22Rv1 (cell line): ENCODE measurements around the gene DHRSX.

Experiments used
- H3K27ac ChIP-seq: fragments of 450-650 bp; 2 replicates; pipeline ENCODE4 v1.5.1; 2017
- ZFX ChIP-seq: fragments of 450-650 bp; IDR thresholded peaks from 2 replicates; pipeline ENCODE4 v1.6.1; 2017; ENCODE audit warnings: antibody characterized with exemption, borderline replicate concordance
- TF ChIP-seq, protein P1 (sequence below): fragments of 450-650 bp; IDR thresholded peaks from 2 replicates; pipeline ENCODE4 v1.5.1; 2017; ENCODE audit warnings: mild to moderate bottlenecking

DHRSX gene

DNA sequence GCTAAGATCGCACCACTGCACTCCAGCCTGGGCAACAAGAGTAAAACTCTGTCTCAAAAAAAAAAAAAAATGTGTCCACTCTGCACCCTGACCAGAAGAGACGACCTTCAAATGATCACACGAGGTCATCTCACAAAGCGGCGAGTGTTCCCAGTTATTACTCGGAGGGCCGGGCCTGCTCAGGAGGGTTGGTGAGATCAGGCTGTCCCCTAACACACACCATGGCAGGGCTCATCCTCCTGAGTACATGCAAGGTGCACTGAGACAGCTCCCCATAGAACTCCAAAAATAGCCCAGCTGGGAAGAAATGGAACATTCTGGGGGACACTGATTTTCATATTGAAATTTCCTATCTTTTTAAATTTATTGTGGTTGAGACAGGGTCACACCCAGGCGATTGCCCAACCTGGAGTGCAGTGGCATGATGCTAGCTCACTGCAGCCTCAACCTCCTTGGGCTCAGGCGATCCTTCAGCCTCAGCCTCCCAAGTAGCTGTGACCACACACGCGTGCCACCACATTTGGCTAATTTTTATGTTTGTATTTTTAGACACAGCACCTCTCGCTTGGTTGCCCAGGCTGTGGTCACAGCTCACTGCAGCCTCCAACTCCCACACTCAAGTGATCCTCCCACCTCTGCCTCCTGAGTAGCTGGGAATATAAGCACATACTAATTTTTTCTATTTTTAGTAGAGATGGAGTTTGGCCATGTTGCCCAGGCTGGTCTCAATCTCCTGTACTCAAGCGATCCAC, 51.5 kb downstream of the DHRSX start:
- no peak for TF ChIP-seq ZFX
- TF ChIP-seq, protein P1, sequence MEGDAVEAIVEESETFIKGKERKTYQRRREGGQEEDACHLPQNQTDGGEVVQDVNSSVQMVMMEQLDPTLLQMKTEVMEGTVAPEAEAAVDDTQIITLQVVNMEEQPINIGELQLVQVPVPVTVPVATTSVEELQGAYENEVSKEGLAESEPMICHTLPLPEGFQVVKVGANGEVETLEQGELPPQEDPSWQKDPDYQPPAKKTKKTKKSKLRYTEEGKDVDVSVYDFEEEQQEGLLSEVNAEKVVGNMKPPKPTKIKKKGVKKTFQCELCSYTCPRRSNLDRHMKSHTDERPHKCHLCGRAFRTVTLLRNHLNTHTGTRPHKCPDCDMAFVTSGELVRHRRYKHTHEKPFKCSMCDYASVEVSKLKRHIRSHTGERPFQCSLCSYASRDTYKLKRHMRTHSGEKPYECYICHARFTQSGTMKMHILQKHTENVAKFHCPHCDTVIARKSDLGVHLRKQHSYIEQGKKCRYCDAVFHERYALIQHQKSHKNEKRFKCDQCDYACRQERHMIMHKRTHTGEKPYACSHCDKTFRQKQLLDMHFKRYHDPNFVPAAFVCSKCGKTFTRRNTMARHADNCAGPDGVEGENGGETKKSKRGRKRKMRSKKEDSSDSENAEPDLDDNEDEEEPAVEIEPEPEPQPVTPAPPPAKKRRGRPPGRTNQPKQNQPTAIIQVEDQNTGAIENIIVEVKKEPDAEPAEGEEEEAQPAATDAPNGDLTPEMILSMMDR: no peak
- no peak overlapping the region for H3K27ac ChIP-seq

DNA sequence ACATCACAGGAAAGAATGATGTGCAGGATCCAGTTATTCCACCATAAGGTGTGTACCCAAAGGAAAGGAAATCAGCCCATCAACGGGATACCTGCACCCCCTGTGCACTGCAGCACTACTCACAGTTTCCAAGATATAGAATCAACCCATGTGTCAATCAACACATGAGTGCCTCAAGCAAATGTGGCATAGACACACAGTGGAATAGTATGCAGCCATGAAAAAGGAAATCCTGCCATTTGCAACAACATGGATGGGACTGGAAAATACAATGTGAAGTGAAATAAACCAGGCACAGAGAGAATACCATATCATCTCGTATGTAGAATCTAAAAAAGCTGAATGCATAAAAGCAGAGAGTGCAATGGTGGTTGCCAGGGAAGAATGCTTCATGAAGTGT, 53.3 kb downstream of the DHRSX start:
- no peak overlapping the region for H3K27ac ChIP-seq

DNA sequence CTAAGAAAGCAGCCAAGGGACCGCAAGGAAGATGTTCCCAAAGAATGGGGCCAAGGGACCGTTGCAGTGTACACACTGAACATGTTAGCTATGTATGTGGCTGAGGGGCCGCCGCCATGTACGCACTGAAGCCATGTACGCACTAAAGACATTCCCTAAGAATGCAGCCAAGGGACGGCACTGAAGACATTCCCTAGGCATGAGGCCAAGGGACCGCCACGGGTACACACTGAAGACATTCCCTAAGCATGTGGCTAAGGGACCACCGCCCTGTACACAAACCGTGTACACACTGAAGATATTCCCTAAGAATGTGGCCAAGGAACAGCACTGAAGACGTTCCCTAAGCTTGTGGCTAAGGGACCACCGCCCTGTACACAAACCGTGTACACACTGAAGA, 54.0 kb downstream of the DHRSX start:
- H3K27ac ChIP-seq: no peak overlapping the region
- TF ChIP-seq, protein P1: no peak
- no peak for TF ChIP-seq ZFX

More for the DNA sequence above, 53.3 kb downstream of the DHRSX start:
- TF ChIP-seq, protein P1: no peak
- no peak for TF ChIP-seq ZFX

DNA sequence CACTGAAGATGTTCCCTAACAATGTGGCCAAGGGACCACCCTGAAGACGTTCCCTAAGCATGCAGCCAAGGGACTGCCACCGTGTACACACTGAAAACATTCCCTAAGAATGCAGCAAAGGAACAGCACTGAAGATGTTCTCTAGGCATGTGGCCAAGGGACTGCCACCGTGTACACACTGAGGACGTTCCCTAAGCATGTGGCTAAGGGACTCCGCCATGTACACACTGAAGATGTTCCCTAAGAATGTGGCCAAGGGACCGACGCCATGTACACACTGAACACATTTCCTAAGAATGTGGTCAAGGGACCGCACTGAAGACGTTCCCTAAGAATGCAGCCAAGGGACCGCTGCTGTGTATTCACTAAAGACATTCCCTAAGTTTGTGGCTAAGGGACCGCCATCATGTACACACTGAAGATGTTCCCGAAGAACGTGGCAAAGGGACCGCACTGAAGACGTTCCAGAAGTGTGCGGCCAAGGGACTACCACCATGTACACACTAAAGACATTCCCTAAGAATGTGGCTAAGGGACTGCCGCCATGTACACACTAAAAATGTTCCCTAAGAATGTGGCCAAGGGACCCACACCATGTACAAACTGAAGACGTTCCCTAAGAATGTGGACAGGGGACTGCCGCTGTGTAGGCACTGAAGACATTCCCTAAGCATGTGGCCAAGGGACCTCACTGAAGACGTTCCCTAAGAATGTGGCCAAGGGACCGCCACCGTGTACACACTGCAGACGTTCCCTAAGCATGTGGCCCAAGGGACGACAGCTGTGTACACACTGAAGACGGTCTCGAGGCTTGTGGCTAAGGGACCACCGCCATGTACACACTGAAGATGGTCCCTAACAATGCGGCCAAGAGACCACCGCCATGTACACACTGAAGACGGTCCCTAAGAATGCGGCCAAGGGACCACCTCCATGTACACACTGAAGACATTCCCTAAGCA, 54.8 kb downstream of the DHRSX start:
- no peak overlapping the region for H3K27ac ChIP-seq
- no peak for TF ChIP-seq ZFX
- TF ChIP-seq, protein P1: no peak

DNA sequence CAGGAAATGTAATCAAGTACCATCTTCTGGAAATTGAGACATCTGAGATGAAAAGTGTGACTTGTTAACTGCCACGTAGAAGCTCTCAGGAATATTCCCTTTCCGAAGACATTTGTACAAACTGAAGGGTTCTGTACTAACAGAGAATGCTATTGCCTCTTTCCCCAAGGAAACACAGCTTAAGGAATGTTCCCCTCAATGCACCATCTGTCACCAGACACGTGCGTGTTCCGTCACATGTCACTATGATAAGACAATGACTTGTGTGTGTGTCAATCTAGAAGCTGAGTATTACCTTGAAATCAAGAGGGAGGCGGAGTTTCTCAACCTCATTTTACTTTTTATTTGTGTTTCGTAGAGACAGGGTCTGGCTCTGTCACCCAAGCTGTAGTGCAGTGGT, 58.1 kb downstream of the DHRSX start:
- TF ChIP-seq, protein P1: no peak
- no peak overlapping the region for H3K27ac ChIP-seq

DNA sequence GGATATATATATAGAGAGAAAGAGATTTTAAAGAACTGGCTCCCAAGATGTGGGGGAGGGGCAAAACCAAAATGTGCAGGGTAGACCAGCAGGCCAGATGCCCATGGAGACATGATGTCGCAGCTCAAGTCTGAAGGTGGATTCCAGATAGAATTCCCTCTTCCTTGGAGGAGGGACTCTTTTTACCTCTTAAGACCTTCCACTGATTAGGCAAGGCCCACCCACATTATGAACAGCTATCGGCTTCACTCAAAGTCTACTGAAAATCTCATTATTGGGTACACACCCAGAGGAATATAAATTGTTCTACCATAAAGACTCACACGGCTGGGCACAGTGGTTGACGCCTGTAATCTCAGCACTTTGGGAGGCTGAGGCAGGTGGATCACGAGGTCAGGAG, 59.3 kb downstream of the DHRSX start:
- no peak overlapping the region for H3K27ac ChIP-seq
- TF ChIP-seq, protein P1: no peak
- no peak for TF ChIP-seq ZFX

DNA sequence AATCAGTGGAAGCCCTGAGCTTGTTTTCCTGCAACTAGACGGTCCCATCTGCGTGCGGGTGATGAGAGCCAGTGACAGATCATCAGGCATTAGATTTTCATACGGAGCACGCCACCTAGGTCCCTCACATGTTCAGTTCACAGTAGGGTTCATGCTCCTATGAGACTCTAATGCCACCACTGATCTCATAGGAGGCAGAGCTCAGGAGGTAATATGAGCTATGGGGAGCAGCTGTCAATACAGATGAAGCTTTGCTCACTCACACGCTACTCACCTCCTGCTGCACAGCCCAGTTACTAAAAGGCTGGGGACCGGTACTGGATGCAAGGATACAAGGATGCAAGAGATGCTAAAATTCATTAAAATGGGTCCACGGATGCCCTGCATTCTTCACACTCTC, 61.2 kb downstream of the DHRSX start:
- TF ChIP-seq ZFX: no peak
- TF ChIP-seq, protein P1: no peak
- no peak overlapping the region for H3K27ac ChIP-seq
